HG02970 (cell line): ENCODE measurements around the gene FERMT2.

Experiments
- ATAC-seq: cut with Tn5 transposase; IDR thresholded peaks from one replicate; pipeline ENCODE4 v1.9.1; 2021; ENCODE audit warnings: mild to moderate bottlenecking, moderate library complexity, moderate number of reproducible peaks; ENCODE audit not compliant: unreplicated experiment, low FRiP score

The FERMT2 gene

GRCh38 chr14:52834440-52834842 lies 116.4 kb downstream of the FERMT2 start:
- no peak for ATAC-seq

- ATAC-seq = no peak
These were observed 117.0 kb downstream of the FERMT2 start for GRCh38 chr14:52833891-52834290.

- no peak for ATAC-seq
These were observed 121.2 kb downstream of the FERMT2 start for GRCh38 chr14:52829527-52830185.

- no peak for ATAC-seq
These were observed 123.4 kb downstream of the FERMT2 start for GRCh38 chr14:52827426-52827825.

GRCh38 chr14:52825085-52825484 lies 125.8 kb downstream of the FERMT2 start:
- ATAC-seq = no peak

GRCh38 chr14:52824462-52824861 lies 126.4 kb downstream of the FERMT2 start:
- ATAC-seq = no peak

- ATAC-seq = no peak
These were observed 129.0 kb downstream of the FERMT2 start for GRCh38 chr14:52821805-52822250.

- no peak for ATAC-seq
These were observed 142.7 kb downstream of the FERMT2 start for GRCh38 chr14:52808101-52808500.
